Dendritic cell treated with granulocyte-macrophage colony-stimulating factor and Interleukin-4, amounts not matched to agents 40 ng/mL and 50 ng/mL, for 4 days (primary cell): ENCODE data around the gene CEPT1.
A peak's percentile ranks its signal among the peaks of the same experiment; 100 is the strongest.
"Not testable (repeated sequence)": the region's sequence is repeated elsewhere in the genome, so short reads cannot be mapped to it uniquely, and the experiment has no call there.

Source experiments
- H3K27ac Mint-ChIP-seq: one replicate; pipeline ENCODE4 v1.8.0; 2022; ENCODE audit warnings: mild to moderate bottlenecking, mixed read lengths
- H3K27me3 Mint-ChIP-seq: one replicate; pipeline ENCODE4 v1.8.0; 2022; ENCODE audit warnings: mild to moderate bottlenecking, mixed read lengths
- H3K36me3 Mint-ChIP-seq: one replicate; pipeline ENCODE4 v1.8.0; 2022; ENCODE audit warnings: low read depth, mixed read lengths
- H3K4me1 Mint-ChIP-seq: one replicate; pipeline ENCODE4 v1.8.0; 2022; ENCODE audit warnings: low read depth, mixed read lengths
- H3K4me3 Mint-ChIP-seq: one replicate; pipeline ENCODE4 v1.8.0; 2022; ENCODE audit warnings: mild to moderate bottlenecking, moderate library complexity, mixed read lengths
- H3K9me3 Mint-ChIP-seq: one replicate; pipeline ENCODE4 v1.8.0; 2022; ENCODE audit warnings: mixed read lengths
- intact Hi-C: fragments of 100-400 bp; cut with micrococcal nuclease; formaldehyde crosslinking; loops from one replicate; pipeline ENCODE4 v1.15.0; 2022

Gene CEPT1

GRCh38 chr1:111215285-111215684 lies 75.3 kb downstream of the CEPT1 start:
- intact Hi-C loops: loop anchor here (10.0 kb wide), 1 partner anchor 130 kb away; no protein-coding TSS in a partner anchor
- H3K27me3 Mint-ChIP-seq, H3K4me3 Mint-ChIP-seq, H3K9me3 Mint-ChIP-seq, H3K36me3 Mint-ChIP-seq: not testable (repeated sequence)
- H3K4me1 Mint-ChIP-seq: peaks cover 77% of the 10 kb centered on the region
- peak overlapping the region; percentile 79 for H3K27ac Mint-ChIP-seq

- peak overlapping the region; percentile 79 for H3K27ac Mint-ChIP-seq
- intact Hi-C loops: loop anchor here (10.0 kb wide), 1 partner anchor 128 kb away; no protein-coding TSS in a partner anchor
- no peaks in the 10 kb centered on the region for H3K9me3 Mint-ChIP-seq
- H3K4me1 Mint-ChIP-seq: peaks cover 91% of the 10 kb centered on the region
- no peak overlapping the region for H3K4me3 Mint-ChIP-seq
- no peaks in the 10 kb centered on the region for H3K36me3 Mint-ChIP-seq
- H3K27me3 Mint-ChIP-seq: no peaks in the 10 kb centered on the region
Observed at GRCh38 chr1:111216751-111217150, 76.7 kb downstream of the CEPT1 start.

DNA sequence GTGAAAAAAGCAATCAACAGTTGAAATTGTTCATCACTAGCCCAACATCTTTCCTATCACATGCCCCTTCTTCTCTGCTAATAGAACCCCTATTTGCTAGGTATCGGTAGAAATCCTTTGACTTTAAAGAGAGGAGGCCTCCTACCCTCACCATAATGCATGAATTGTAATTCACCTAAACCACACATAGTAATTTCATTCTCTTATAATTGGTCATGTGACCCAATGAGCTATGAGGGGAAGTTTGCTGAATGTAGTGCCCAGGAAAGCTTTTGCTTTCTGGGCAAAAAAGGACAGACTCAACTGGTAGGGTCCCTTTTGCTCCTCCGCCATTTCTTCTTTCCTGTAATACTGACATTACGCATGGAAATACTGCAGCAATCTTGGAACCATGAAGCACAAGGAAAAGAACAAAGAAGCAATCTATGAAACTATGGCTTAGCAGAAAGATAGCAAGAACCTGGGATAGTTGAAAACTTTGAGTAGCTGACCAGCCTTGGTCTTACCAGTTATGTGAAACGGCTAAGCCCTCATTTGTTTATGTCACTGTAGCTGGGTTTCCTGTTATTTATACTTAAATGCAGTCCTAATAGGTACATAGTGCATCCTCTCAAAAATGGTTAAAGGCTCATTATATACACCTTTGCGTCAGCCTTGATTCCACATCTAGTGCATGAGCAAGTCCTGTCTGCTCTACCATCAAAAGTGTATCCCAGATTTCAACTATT lies 77.3 kb downstream of the CEPT1 start:
- no peak overlapping the region for H3K4me3 Mint-ChIP-seq
- H3K27ac Mint-ChIP-seq: peak overlapping the region; percentile 79
- H3K36me3 Mint-ChIP-seq: no peaks in the 10 kb centered on the region
- H3K9me3 Mint-ChIP-seq: no peaks in the 10 kb centered on the region
- peaks cover 95% of the 10 kb centered on the region for H3K4me1 Mint-ChIP-seq
- intact Hi-C loops: loop anchor here (10.0 kb wide), 1 partner anchor 127 kb away; no protein-coding TSS in a partner anchor
- H3K27me3 Mint-ChIP-seq: no peaks in the 10 kb centered on the region

GRCh38 chr1:111218701-111219556 lies 78.9 kb downstream of the CEPT1 start:
- Mint-ChIP-seq H3K27me3 (no peaks in the 10 kb centered on the region), H3K9me3 (no peaks in the 10 kb centered on the region)
- intact Hi-C loops: loop anchor here (10.0 kb wide), 1 partner anchor 126 kb away; no protein-coding TSS in a partner anchor

DNA sequence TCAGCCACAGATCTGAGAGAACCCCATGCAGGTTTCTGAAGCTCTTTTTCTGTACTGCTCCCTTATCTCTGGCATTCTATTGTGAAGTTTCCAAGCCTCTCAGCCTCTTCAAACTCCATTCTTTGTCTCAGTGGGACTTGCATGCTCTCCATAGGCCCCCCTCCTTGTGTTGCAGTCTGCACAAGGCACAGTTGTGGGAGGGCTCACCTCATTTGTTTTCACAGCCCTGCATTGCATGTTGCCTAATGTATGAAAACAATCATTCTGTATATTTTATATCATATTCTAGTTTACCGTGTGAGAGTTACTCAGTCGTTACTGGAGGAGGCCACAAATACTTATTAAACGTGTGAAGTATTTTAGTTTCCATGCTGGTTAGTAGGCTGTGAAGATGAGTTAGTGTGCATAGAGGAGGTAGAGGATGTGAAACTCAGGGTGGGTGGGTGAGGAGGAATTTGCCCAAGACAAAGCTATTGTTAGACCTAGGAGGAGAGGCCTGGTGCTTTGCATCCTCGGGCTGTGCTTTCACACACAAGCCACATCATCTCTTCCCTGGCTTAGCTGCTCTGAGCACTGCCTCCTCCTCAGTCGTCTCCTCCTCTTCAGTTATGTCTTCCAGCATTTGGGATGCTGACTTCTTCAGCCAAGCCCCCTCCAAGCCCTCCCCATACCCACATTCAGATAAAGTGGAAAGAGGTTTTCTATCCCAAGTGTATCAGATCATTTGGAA lies 79.7 kb downstream of the CEPT1 start:
- Mint-ChIP-seq H3K4me1 (peaks cover 85% of the 10 kb centered on the region), H3K4me3 (no peak overlapping the region), H3K27ac (no peak overlapping the region), H3K36me3 (no peaks in the 10 kb centered on the region), H3K27me3 (no peaks in the 10 kb centered on the region), H3K9me3 (no peaks in the 10 kb centered on the region)
- intact Hi-C loops: loop anchor here (10.0 kb wide), 2 partner anchors 125 to 545 kb away; no protein-coding TSS in a partner anchor

More at GRCh38 chr1:111218701-111219556, 78.9 kb downstream of the CEPT1 start:
- Mint-ChIP-seq H3K27ac (no peak overlapping the region), H3K4me1 (peaks cover 92% of the 10 kb centered on the region), H3K36me3 (no peaks in the 10 kb centered on the region), H3K4me3 (no peak overlapping the region)

- Mint-ChIP-seq H3K27ac (no peak overlapping the region), H3K4me1 (peaks cover 78% of the 10 kb centered on the region), H3K4me3 (no peak overlapping the region), H3K36me3 (no peaks in the 10 kb centered on the region), H3K9me3 (no peaks in the 10 kb centered on the region), H3K27me3 (peaks cover 2% of the 10 kb centered on the region)
- intact Hi-C loops: loop anchor here (10.0 kb wide), 1 partner anchor 544 kb away; no protein-coding TSS in a partner anchor
Observed at GRCh38 chr1:111220302-111220890, 80.4 kb downstream of the CEPT1 start.

DNA sequence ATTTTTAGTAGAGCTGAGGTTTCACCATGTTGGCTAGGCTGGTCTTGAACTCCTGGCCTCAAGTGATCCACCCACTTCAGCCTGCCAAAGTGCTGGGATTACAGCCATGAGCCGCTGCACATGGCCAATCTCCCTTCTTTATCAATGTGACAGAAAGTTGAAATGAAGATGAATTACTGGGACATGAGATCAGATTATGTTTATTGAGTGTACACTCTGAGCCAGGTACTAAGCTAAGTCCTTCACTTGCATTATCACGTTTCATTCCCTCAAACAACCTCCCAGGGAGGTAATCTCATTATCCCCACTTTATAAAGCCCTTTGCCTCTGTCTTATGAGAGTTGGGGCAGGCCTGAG lies 81.2 kb downstream of the CEPT1 start:
- Mint-ChIP-seq H3K9me3 (no peaks in the 10 kb centered on the region), H3K4me3 (no peak overlapping the region), H3K27ac (no peak overlapping the region), H3K4me1 (peaks cover 69% of the 10 kb centered on the region), H3K36me3 (no peaks in the 10 kb centered on the region), H3K27me3 (peaks cover 2% of the 10 kb centered on the region)
- intact Hi-C loops: loop anchor here (10.0 kb wide), 1 partner anchor 544 kb away; no protein-coding TSS in a partner anchor

DNA sequence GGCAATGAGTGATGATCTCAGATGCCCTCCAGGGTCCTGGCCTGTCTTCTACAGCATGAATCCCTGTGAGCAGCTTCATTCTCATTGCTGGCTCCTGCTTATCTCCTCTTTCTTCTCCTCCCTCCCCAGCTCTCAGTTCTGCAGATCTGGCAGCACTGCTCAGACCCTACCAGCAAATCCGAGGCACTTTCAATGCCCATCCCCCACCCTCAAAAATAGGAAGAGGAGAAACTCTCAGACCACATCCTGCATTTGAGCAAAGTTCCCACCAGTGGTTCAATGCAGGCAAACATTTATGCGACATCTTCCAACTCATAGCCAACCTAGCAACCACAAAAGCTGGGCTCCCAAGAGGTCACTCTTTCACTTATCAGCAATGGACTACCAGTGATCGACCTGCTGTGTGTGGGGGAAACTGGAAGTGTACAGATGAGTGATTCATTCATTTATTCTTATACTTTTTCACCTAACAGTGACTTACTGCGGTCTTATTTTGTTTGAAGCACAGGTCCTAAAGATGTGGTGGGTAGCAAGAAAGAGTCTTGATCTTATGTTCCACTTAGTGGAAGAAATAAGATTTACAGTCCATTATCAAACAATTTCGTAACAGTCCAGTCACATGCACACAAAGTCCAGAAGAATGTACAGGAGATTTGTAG lies 81.7 kb downstream of the CEPT1 start:
- Mint-ChIP-seq H3K27me3 (peaks cover 2% of the 10 kb centered on the region), H3K36me3 (no peaks in the 10 kb centered on the region), H3K9me3 (no peaks in the 10 kb centered on the region), H3K27ac (no peak overlapping the region), H3K4me3 (peak overlapping the region; percentile 24), H3K4me1 (peaks cover 67% of the 10 kb centered on the region)
- intact Hi-C loops: loop anchor here (10.0 kb wide), 1 partner anchor 543 kb away; no protein-coding TSS in a partner anchor

GRCh38 chr1:111222308-111223125 lies 82.5 kb downstream of the CEPT1 start:
- peak overlapping the region; percentile 26 for H3K4me3 Mint-ChIP-seq
- H3K4me1 Mint-ChIP-seq: peaks cover 67% of the 10 kb centered on the region
- H3K27me3 Mint-ChIP-seq: peaks cover 2% of the 10 kb centered on the region
- peak overlapping the region; percentile 51 for H3K27ac Mint-ChIP-seq
- H3K9me3 Mint-ChIP-seq: no peaks in the 10 kb centered on the region
- H3K36me3 Mint-ChIP-seq: no peaks in the 10 kb centered on the region
- intact Hi-C loops: loop anchor here (1.0 to 10.0 kb wide), 2 partner anchors 177 to 542 kb away; no protein-coding TSS in a partner anchor

- peak overlapping the region; percentile 51 for H3K27ac Mint-ChIP-seq
Observed at GRCh38 chr1:111223126-111223685, 83.2 kb downstream of the CEPT1 start.

GRCh38 chr1:111225091-111225490 lies 85.1 kb downstream of the CEPT1 start:
- peaks cover 2% of the 10 kb centered on the region for H3K27me3 Mint-ChIP-seq
- intact Hi-C loops: loop anchor here (10.0 kb wide), 1 partner anchor 540 kb away; no protein-coding TSS in a partner anchor

More at GRCh38 chr1:111223126-111223685, 83.2 kb downstream of the CEPT1 start:
- intact Hi-C loops: loop anchor here (1.0 to 10.0 kb wide), 2 partner anchors 176 to 542 kb away; no protein-coding TSS in a partner anchor
- H3K36me3 Mint-ChIP-seq: no peaks in the 10 kb centered on the region
- H3K4me1 Mint-ChIP-seq: peaks cover 67% of the 10 kb centered on the region
- no peak overlapping the region for H3K4me3 Mint-ChIP-seq
- no peaks in the 10 kb centered on the region for H3K9me3 Mint-ChIP-seq
- peaks cover 2% of the 10 kb centered on the region for H3K27me3 Mint-ChIP-seq

More at GRCh38 chr1:111225091-111225490, 85.1 kb downstream of the CEPT1 start:
- Mint-ChIP-seq H3K4me3 (no peak overlapping the region), H3K9me3 (no peaks in the 10 kb centered on the region), H3K27ac (no peak overlapping the region), H3K36me3 (no peaks in the 10 kb centered on the region), H3K4me1 (peaks cover 60% of the 10 kb centered on the region)
